ENCODE measurements around the gene NTN5.
"Not testable (repeated sequence)": the region's sequence is repeated elsewhere in the genome, so short reads cannot be mapped to it uniquely, and the experiment has no call there.

The NTN5 gene

DNA sequence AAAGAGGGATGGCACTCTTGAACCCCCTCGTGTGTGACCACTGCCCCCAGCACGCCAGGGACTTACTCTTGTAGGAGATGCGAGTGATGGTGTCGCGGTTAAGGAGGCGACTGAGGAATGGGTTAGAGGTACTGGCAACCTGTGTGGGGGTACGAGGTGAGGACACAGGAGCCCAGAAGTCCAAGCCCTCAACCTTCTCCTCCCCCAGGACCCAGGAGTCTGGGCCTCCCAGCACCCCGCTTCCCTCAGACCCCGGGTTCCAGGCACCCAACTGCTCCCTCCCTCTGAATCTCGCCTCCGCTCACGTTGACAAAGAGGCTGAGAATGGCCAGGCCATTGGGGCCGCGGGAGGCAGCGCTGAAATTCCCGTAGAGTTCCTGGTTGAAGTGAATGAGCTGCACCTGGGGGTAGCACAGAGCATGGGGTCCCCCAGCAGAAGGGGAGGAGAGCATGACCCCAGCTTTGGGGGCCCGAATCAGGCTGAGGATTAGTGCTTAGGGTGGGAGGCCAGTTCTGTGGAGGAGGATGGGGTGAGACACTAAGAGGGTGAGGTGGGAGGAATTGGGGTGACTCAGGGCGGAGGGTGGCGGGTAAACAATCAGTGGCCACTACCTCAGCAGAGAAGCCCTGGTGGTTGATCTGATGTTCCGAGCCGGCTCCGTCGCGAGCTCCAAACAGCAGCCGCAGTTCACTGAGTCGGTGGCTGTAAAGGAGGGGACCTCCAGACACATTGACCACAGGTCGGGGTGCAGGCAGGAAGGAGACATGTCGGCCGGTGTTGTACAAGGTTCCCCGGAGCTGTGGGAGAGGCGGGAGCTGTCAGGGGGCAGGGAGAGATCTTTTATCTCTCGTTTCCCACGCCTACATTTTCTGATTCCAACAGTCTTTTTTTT is 33.1 kb downstream of the NTN5 start:
- DNase-seq = peak; percentile 48

GRCh38 chr19:48638831-48639381 is 33.9 kb downstream of the NTN5 start:
- DNase-seq = no peak

DNA sequence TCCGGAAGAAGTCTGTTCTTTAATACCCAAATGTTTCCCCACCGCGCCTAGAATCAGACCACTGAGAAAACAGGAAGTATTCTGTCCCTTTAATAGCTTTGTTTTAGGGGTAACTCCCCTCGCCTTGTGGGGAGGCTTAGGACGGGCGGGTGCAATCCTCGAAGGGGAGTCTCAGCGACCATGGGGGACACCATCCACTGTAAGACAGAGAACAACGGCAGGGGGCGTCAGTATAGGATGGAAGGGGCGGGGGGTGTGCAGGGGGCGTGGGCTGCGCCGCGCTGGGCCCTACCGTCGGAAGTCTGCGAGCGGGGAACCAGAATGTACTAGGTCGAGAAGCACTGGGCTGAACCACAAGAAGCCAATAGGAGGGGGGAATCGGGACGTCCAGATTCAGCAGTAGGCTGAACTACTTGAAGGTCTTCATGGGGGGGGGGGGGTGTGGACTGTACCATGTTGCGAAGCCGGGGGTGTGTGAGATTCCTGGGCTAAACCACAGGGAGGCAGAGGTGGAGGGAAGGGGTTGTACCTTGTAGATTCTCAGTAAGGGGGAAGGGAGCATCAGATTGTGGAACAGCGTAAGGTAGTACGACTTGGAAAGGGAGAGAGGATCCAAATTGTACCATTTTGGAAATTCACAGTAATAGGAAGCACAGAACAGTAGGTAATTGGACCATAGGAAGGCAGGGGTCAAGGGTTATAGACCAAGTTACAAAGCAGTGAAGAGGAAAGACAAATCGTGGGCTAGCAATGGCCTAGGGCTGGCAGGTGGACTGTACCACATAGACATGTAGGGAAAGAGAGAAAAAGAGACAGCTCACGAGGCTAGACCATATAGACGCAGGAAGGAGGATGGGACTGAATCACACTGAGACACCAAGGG is 34.6 kb downstream of the NTN5 start:
- peak; percentile 94 for DNase-seq

- DNase-seq = peak; percentile 100
Measured at GRCh38 chr19:48637449-48637947, 35.3 kb downstream of the NTN5 start.

DNA sequence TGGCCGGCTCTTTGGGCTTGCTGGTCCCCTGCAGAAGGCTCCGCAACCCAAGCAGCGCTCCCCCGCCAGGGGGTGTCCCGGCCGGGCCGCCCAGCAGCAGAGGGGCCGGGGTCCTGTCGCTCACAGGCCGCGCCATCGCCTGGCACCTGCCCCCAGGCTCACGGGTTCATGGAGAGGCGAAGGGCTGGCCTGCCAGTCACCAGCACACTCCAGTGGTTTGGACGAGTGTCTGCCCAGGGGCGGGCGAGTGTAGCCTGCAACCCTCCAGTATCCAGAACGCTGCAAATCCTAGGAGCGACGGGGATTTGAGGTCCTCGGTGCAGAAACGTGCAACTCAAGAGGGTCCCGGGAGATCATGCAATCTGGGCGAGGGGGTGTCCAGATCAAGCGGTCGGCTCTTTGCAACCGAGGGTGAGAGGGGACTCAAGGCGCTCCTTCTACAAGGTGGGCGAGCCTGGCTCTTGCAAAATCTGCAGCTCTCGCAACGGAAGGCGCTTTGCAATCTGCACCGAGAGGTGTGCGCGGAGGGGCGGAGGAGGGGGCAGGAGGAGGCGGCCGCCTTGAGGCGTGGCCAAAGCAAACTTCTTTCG is 35.9 kb downstream of the NTN5 start, which contains the start of gene DBP:
DBP (minus strand) TSS at position 521 of the 590 bp plus-strand sequence; CDS start at position 136, 385 bp downstream.
- DNase-seq = no peak

DNA sequence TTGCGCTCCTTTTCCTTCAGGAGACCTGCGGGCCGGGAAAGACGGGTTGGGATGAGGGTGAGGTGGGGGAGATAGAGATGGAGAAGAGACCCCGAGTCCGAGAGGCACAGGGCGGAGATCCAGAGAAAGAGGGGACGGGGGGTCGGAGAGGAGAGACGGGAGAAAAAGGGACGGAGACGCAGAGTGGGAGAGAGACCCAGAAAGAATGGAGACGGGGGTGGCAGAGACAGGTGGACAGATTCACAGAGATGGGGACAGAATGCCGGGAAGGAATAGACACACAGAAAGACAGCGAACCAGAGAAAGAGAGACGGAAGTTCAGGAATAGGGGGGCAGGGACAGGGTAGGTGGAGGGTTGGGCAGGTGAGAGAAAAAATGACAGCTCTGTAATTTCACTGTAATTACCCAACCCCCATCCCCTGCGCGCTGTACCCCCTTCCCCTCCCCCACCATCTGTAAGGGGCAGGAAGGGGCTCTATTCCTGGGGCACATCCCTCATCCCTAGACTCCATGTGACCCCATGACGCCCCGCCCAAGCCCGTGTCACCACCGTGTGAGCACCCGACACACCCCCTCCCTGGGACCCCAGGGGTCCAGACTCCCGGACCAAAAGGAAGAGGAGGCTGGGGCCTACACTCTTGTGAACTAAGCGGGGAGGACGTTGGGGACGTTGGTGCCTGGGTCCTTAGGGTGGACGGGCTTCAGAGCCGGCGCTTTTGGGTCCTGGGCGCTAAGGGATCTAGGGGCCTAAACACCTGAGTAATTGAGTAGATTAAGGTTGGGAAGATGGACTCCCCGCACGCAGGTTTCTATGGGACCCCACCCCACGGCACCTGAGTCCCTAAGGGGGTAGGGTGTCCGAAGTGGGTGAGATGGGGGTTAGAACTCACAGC is 36.6 kb downstream of the NTN5 start:
- peak; percentile 36 for DNase-seq

GRCh38 chr19:48635263-48635965 is 37.4 kb downstream of the NTN5 start:
- peak; percentile 74 for DNase-seq

DNA sequence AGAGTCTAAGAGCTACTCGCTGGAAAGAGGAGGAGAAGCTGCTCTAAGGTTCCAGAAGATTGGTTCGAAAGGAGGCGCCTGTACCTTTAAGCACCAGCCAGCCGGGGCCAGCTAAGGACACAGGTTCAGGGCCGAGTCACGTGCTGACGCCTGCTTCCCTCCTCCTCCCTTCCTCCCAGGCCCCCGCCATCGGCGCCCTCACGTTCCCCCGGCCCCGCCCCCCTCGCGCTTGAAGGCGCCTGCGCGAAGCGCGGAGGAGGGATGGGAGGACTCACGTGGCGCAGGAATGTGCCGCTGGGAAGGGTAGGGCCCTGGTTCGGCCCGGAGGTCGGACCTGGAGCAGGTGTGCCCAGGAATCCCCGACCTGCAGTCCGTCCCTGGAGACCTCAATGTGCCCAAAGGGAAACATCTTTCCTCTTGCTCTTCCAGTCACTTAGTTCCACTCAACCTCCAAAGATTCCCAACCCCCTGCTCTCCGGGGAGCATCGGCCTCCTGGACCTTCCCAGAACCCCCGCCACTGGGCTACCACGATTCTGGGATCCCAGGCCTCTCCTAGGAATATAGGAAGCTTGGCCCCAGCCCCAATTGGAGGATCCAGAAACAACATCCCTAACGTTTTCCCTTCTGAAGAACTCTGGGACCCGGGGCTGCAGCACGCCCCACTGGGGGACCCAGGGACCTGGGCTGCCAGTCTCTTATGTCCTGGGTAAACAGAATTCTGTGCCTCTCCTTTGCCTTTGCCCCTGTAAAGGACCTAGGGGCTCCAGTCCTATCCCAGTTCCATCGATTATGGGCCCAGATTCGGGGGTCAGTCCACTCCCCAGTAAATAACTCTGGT is 38.2 kb downstream of the NTN5 start:
- peak; percentile 93 for DNase-seq

GRCh38 chr19:48634036-48634342 is 38.8 kb downstream of the NTN5 start:
- no peak for DNase-seq

GRCh38 chr19:48633148-48634035 is 39.4 kb downstream of the NTN5 start:
- no peak for DNase-seq

GRCh38 chr19:48632692-48633147 is 40.1 kb downstream of the NTN5 start:
- DNase-seq = no peak

DNA sequence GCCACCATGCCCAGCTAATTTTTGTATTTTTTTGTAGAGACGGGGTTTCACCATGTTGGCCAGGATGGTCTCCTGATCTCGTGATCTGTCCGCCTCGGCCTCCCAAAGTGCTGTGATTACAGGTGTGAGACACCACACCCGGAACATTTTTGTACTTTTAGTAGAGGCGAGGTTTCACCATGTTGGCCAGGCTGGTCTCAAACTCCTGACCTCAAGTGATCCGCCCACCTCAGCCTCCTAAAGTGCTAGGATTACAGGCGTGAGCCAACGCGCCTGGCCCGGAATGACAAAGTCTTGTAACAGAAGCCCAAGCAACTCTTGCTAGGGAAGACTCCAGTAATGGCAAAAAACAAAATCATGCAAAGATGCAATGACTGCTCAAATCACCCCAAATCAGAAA is 40.5 kb downstream of the NTN5 start:
- not testable (repeated sequence) for DNase-seq

DNA sequence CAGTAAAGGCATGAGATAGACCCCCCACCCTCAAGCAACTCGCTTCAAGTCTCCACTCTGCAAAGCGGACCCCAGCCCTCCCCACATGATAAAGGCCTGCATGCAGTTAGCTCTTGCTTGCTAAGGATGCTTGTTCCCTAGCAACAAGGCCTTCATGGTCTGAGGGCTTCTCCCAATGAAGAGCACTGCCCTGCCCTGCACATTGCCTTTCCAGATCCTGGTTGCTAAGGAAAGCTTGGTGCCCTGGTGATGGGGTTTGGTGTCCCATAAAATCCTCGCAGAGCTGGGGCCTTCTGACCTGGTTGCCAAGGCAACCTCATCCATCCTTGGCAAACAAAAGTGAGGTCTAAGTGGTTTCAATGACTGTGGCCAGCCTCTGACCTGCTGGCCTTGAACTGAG is 41.6 kb downstream of the NTN5 start:
- DNase-seq = no peak

DNA sequence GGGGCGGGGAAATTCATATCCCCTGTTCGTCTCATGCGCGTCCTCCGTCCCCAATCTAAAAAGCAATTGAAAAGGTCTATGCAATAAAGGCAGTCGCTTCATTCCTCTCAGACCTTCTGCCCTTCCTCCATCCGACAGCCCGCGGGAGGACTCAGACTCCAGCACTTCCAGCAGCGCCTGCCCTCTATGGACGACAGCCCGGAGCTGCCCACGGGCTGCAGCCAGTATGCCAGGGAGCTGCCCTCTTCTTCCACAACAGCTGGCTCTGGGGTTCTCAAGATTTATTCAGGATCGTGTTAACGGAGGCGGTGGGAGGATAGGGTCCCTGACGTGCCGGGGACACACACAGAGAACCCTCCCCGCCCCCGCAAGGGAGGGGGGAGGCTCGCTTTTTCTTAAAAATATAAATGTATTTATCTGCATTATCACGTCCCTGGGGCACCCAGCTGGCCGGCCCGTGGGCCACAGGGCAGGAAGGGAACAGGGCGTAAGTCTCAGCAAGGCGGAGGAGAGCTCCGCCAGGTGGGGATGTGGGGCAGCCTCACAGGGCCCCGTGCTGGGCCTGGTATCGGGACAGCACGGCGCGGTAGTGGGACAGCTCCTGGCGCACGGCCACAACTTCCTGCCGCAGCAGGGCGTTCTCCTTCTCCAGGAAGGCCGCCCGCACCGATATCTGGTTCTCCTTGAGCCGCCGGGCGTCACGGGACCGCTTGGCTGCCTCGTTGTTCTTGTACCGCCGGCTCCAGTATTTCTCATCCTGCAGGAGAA is 42.3 kb downstream of the NTN5 start:
- no peak for DNase-seq

- no peak for DNase-seq
Measured at GRCh38 chr19:48629599-48630295, 43.1 kb downstream of the NTN5 start.

DNA sequence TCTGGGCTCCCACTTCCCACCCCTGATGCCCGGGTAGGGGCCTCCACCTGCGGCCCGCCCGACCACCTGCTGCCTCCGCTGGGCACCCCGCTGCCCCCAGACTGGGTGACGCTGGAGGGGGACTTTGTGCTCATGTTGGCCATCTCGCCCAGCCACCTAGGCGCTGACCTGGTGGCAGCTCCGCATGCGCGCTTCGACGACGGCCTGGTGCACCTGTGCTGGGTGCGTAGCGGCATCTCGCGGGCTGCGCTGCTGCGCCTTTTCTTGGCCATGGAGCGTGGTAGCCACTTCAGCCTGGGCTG is 43.6 kb downstream of the NTN5 start:
- no peak for DNase-seq

DNA sequence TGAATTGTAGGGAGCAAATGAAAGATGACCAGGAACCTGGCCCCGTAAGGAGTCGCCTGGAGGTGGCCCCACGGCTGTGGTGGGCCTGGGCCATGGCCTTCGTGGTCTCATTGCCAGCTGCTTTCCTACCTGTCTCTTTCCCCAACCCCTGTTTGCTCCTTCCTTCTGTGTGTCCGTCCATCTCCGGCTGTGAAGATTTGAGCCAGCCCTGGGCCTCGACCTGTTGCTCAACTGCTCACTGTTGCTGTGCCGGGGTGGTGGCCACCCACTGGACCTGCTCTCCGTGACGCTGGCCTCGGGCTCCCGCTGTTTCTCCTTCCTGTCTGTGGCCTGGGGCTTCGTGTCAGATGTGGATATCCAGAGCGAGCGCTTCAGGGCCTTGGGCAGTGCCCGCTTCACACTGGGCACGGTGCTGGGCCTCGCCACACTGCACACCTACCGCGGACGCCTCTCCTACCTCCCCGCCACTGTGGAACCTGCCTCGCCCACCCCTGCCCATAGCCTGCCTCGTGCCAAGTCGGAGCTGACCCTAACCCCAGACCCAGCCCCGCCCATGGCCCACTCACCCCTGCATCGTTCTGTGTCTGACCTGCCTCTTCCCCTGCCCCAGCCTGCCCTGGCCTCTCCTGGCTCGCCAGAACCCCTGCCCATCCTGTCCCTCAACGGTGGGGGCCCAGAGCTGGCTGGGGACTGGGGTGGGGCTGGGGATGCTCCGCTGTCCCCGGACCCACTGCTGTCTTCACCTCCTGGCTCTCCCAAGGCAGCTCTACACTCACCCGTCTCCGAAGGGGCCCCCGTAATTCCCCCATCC is 44.1 kb downstream of the NTN5 start:
- no peak for DNase-seq
